ENCODE measurements around the gene NDC1.

NDC1 gene

DNA sequence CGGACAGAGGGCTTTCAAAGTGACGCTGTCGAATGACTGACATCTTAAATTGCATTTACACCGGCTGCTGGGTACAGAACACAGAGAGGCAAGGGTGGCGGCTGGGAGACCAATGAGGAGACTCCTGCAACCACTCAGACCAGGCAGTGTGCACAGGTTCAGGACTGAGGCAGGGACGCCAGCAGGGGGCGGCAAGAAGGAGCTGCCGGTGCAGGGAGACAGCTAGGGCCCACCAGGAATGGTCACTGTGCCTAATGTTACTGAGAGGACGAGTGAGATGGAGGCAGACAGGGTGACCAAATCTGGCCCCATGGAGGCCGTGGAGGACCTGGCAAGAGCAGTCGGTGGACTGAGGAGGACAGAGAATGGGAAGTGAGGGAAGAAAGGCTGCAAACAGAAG is 122.6 kb downstream of the NDC1 start:
- no peak for DNase-seq (ENCODE audit: low spot score)
- TF ChIP-seq, protein P1, sequence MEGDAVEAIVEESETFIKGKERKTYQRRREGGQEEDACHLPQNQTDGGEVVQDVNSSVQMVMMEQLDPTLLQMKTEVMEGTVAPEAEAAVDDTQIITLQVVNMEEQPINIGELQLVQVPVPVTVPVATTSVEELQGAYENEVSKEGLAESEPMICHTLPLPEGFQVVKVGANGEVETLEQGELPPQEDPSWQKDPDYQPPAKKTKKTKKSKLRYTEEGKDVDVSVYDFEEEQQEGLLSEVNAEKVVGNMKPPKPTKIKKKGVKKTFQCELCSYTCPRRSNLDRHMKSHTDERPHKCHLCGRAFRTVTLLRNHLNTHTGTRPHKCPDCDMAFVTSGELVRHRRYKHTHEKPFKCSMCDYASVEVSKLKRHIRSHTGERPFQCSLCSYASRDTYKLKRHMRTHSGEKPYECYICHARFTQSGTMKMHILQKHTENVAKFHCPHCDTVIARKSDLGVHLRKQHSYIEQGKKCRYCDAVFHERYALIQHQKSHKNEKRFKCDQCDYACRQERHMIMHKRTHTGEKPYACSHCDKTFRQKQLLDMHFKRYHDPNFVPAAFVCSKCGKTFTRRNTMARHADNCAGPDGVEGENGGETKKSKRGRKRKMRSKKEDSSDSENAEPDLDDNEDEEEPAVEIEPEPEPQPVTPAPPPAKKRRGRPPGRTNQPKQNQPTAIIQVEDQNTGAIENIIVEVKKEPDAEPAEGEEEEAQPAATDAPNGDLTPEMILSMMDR (IDR thresholded peaks at IDR 0.05; ENCODE audit: extremely low read depth, missing control alignments): peak; percentile 49
